ENCODE results near the gene ARMC8.
"Not testable (repeated sequence)": the region's sequence is repeated elsewhere in the genome, so short reads cannot be mapped to it uniquely, and the experiment has no call there.

Gene ARMC8

DNA sequence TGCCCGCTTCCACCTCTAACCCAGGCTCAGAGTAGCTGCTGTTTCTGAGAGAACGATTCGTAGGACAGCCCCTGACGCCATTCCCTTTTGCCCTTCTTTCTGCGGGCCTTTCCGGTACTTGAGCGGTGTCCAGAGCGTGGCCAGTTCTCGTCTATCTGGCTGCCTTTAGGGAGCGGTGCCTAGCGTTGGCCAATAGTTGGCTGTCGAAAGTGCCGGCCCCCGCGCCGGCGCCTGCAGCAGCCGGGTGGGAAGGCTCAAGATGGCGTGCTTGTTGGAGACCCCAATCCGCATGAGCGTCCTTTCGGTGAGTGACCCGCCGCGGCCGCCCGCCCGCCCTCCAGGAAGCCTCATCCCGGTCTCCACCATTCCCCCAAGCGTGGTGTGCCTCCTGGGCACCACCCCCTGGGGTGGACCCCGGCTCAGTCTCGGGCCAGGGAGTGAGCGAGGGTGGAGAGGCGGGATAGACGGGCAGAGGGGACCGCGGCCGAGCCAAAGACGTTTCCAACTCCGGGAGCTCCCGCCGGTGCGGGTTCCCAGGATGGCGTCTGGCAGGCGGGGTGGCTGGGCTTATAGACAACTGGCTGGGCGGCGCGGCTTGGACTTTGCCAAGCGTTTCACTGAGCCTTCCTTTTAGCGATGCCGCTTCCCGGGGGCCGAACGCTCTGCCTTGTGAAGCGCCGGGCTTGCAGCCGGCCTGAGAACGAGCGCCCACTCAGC, at the start of gene ARMC8:
ARMC8 (plus strand) TSS at position 6 of the 717 bp plus-strand sequence; CDS start at position 260, 254 bp downstream.
- peaks cover 14% of the 10 kb centered on the region for H3K4me1 ChIP-seq (ENCODE audit: control insufficient read depth, insufficient read depth, low read length)
- no peaks in the 10 kb centered on the region for H3K36me3 ChIP-seq (ENCODE audit: control insufficient read depth, insufficient read depth, low read length)
- H3K27ac ChIP-seq (ENCODE audit: low read depth, low read length) = peak within 1 kb of the TSS; percentile 100
- peak within 1 kb of the TSS; percentile 97 for H3K9ac ChIP-seq (ENCODE audit: low read length)
- no peaks in the 10 kb centered on the region for H3K27me3 ChIP-seq (ENCODE audit: control insufficient read depth, insufficient read depth, low read length)
- peak within 1 kb of the TSS; percentile 98 for H3K4me3 ChIP-seq (ENCODE audit: low read length)

- Histone ChIP-seq H3K36me3 (ENCODE audit: control insufficient read depth, insufficient read depth, low read length) (no peaks in the 10 kb centered on the region), H3K27ac (ENCODE audit: low read depth, low read length) (no peak overlapping the region), H3K4me3 (ENCODE audit: low read length) (no peak overlapping the region), H3K4me1 (ENCODE audit: control insufficient read depth, insufficient read depth, low read length) (no peaks in the 10 kb centered on the region), H3K9ac (ENCODE audit: low read length) (no peak overlapping the region), H3K27me3 (ENCODE audit: control insufficient read depth, insufficient read depth, low read length) (no peaks in the 10 kb centered on the region)
Measured at GRCh38 chr3:138137861-138138260, 49.2 kb upstream of the ARMC8 start.

- H3K4me3 ChIP-seq (ENCODE audit: low read length) = no peak overlapping the region
- no peak overlapping the region for H3K27ac ChIP-seq (ENCODE audit: low read depth, low read length)
- no peak overlapping the region for H3K9ac ChIP-seq (ENCODE audit: low read length)
- H3K4me1 ChIP-seq (ENCODE audit: control insufficient read depth, insufficient read depth, low read length) = no peaks in the 10 kb centered on the region
- H3K36me3 ChIP-seq (ENCODE audit: control insufficient read depth, insufficient read depth, low read length) = no peaks in the 10 kb centered on the region
- no peaks in the 10 kb centered on the region for H3K27me3 ChIP-seq (ENCODE audit: control insufficient read depth, insufficient read depth, low read length)
Measured at GRCh38 chr3:138139691-138140090, 47.4 kb upstream of the ARMC8 start.

- H3K4me3 ChIP-seq (ENCODE audit: low read length) = no peak overlapping the region
- H3K4me1 ChIP-seq (ENCODE audit: control insufficient read depth, insufficient read depth, low read length) = no peaks in the 10 kb centered on the region
- no peaks in the 10 kb centered on the region for H3K36me3 ChIP-seq (ENCODE audit: control insufficient read depth, insufficient read depth, low read length)
- no peaks in the 10 kb centered on the region for H3K27me3 ChIP-seq (ENCODE audit: control insufficient read depth, insufficient read depth, low read length)
- no peak overlapping the region for H3K9ac ChIP-seq (ENCODE audit: low read length)
- no peak overlapping the region for H3K27ac ChIP-seq (ENCODE audit: low read depth, low read length)
Measured at GRCh38 chr3:138140940-138141339, 46.2 kb upstream of the ARMC8 start.

DNA sequence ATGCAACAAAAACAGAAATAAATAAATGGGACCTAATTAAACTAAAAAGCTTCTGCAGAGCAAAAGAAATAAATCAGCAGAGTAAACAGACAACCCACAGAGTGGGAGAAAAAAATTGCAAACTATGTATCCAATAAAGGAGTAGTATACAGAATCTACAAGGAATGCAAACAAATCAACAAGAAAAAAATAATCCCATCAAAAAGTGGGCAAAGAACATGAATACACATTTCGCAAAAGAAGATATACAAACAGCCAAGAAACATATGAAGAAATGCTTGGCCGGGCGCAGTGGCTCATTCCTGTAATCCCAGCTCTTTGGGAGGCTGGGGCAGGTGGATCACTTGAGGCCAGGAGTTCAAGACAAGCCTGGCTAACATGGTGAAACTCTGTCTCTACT, 44.9 kb upstream of the ARMC8 start:
- H3K4me1 ChIP-seq (ENCODE audit: control insufficient read depth, insufficient read depth, low read length); H3K36me3 ChIP-seq (ENCODE audit: control insufficient read depth, insufficient read depth, low read length); H3K9ac ChIP-seq (ENCODE audit: low read length); H3K27ac ChIP-seq (ENCODE audit: low read depth, low read length); H3K4me3 ChIP-seq (ENCODE audit: low read length); H3K27me3 ChIP-seq (ENCODE audit: control insufficient read depth, insufficient read depth, low read length): not testable (repeated sequence)

DNA sequence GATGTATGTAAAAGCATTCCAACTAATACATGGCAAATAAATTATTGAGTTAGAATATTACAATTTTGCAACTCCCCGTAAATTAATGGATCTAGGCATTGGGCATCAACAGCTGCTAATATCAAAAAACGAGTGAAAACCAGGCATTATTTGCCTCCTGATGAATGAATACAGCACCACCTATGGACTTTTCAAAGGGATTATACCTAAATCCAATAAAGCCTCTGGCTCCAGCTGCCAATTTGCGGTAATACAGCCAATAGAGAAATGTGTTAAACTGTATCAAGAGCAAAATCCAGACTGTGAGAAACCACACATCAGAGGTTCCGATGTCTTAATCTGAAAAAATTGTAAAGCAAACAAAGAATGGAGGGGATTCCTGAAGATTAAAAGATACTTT, 38.6 kb upstream of the ARMC8 start:
- Histone ChIP-seq H3K27me3 (ENCODE audit: control insufficient read depth, insufficient read depth, low read length) (no peaks in the 10 kb centered on the region), H3K27ac (ENCODE audit: low read depth, low read length) (no peak overlapping the region), H3K9ac (ENCODE audit: low read length) (no peak overlapping the region), H3K4me3 (ENCODE audit: low read length) (no peak overlapping the region), H3K36me3 (ENCODE audit: control insufficient read depth, insufficient read depth, low read length) (no peaks in the 10 kb centered on the region), H3K4me1 (ENCODE audit: control insufficient read depth, insufficient read depth, low read length) (no peaks in the 10 kb centered on the region)

- no peak overlapping the region for H3K4me3 ChIP-seq (ENCODE audit: low read length)
- H3K9ac ChIP-seq (ENCODE audit: low read length) = no peak overlapping the region
- H3K27ac ChIP-seq (ENCODE audit: low read depth, low read length) = no peak overlapping the region
- H3K4me1 ChIP-seq (ENCODE audit: control insufficient read depth, insufficient read depth, low read length) = no peaks in the 10 kb centered on the region
- H3K36me3 ChIP-seq (ENCODE audit: control insufficient read depth, insufficient read depth, low read length) = no peaks in the 10 kb centered on the region
- no peaks in the 10 kb centered on the region for H3K27me3 ChIP-seq (ENCODE audit: control insufficient read depth, insufficient read depth, low read length)
Measured at GRCh38 chr3:138154534-138154933, 32.6 kb upstream of the ARMC8 start.

DNA sequence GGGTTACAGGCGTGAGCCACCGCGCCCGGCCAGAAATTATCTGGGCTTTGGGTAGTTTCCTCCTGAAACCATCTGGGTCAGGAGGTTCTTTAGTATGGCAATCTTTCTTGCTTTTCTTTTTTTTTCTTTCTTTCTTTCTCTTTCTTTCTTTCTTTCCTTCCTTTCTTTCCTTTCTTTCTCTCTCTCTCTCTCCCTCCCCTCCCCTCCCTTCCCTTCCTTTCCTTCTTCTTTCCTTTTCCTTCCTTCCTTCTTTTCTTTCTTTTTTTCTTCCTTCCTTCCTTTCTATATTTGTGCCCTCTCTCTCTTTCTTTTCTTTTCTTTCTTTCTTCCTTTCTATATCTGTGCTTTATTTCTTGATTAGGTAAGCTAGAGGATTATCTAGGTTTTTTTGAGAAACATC, 29.4 kb upstream of the ARMC8 start:
- Histone ChIP-seq H3K9ac (ENCODE audit: low read length) (no peak overlapping the region), H3K36me3 (ENCODE audit: control insufficient read depth, insufficient read depth, low read length) (peaks cover 7% of the 10 kb centered on the region), H3K27me3 (ENCODE audit: control insufficient read depth, insufficient read depth, low read length) (no peaks in the 10 kb centered on the region), H3K4me1 (ENCODE audit: control insufficient read depth, insufficient read depth, low read length) (no peaks in the 10 kb centered on the region), H3K27ac (ENCODE audit: low read depth, low read length) (no peak overlapping the region), H3K4me3 (ENCODE audit: low read length) (no peak overlapping the region)

DNA sequence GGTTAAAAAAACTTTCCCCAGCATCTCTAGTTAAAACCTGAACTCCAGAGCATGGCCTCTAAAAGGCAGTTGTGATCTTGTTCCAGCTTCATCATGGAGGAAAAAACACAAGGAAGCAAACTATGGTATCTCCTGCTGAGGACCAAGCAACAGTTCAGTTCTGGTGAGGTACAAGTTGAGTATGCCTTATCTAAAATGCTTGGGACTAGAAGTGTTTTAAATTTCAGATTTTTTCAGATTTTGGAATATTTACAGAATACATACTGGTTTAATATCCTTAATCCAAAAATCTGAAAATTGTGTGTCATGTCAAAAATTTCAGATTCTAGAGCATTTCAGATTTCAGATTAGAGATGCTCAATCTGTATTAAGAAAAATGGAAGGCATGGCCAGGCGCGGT, 22.0 kb upstream of the ARMC8 start:
- Histone ChIP-seq H3K27me3 (ENCODE audit: control insufficient read depth, insufficient read depth, low read length) (no peaks in the 10 kb centered on the region), H3K27ac (ENCODE audit: low read depth, low read length) (no peak overlapping the region), H3K4me3 (ENCODE audit: low read length) (no peak overlapping the region), H3K4me1 (ENCODE audit: control insufficient read depth, insufficient read depth, low read length) (no peaks in the 10 kb centered on the region), H3K9ac (ENCODE audit: low read length) (no peak overlapping the region), H3K36me3 (ENCODE audit: control insufficient read depth, insufficient read depth, low read length) (peaks cover 12% of the 10 kb centered on the region)

DNA sequence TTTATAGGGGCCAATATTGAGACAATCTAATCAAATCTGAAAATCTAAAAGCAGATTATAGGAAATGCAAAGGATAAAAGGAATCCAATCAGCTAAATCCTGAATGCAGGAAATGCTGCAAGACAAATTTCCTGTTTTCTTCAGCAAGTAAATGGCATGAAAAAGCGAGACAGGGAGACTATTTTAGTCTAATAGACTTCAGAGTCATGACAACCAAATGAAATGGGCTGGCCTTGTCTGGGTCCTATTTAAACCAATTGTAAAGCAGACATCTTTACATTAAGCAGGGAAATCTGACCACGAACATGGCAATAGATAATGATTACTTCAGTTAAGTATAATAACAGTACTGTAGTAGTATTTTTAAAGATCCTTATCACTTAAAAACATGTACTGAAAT, 14.5 kb upstream of the ARMC8 start:
- no peak overlapping the region for H3K27ac ChIP-seq (ENCODE audit: low read depth, low read length)
- no peak overlapping the region for H3K4me3 ChIP-seq (ENCODE audit: low read length)
- H3K36me3 ChIP-seq (ENCODE audit: control insufficient read depth, insufficient read depth, low read length) = no peaks in the 10 kb centered on the region
- H3K4me1 ChIP-seq (ENCODE audit: control insufficient read depth, insufficient read depth, low read length) = no peaks in the 10 kb centered on the region
- peaks cover 2% of the 10 kb centered on the region for H3K27me3 ChIP-seq (ENCODE audit: control insufficient read depth, insufficient read depth, low read length)
- no peak overlapping the region for H3K9ac ChIP-seq (ENCODE audit: low read length)

- H3K9ac ChIP-seq (ENCODE audit: low read length) = peak overlapping the region; percentile 50
Measured at GRCh38 chr3:138173769-138174420, 13.2 kb upstream of the ARMC8 start.

GRCh38 chr3:138174421-138175131, 12.5 kb upstream of the ARMC8 start, which contains the start of gene DBR1:
TSS of gene DBR1 (minus strand) at chr3:138174921. CDS start at chr3:138174795, 126 bp downstream.
- Histone ChIP-seq H3K27me3 (ENCODE audit: control insufficient read depth, insufficient read depth, low read length) (peaks cover 2% of the 10 kb centered on the region), H3K27ac (ENCODE audit: low read depth, low read length) (peak within 1 kb of the TSS; percentile 69), H3K4me3 (ENCODE audit: low read length) (peak within 1 kb of the TSS; percentile 69), H3K9ac (ENCODE audit: low read length) (peak within 1 kb of the TSS; percentile 50), H3K4me1 (ENCODE audit: control insufficient read depth, insufficient read depth, low read length) (no peaks in the 10 kb centered on the region), H3K36me3 (ENCODE audit: control insufficient read depth, insufficient read depth, low read length) (no peaks in the 10 kb centered on the region)

More at GRCh38 chr3:138173769-138174420, 13.2 kb upstream of the ARMC8 start:
- Histone ChIP-seq H3K4me1 (ENCODE audit: control insufficient read depth, insufficient read depth, low read length) (no peaks in the 10 kb centered on the region), H3K36me3 (ENCODE audit: control insufficient read depth, insufficient read depth, low read length) (no peaks in the 10 kb centered on the region), H3K4me3 (ENCODE audit: low read length) (peak overlapping the region; percentile 69), H3K27me3 (ENCODE audit: control insufficient read depth, insufficient read depth, low read length) (peaks cover 2% of the 10 kb centered on the region), H3K27ac (ENCODE audit: low read depth, low read length) (peak overlapping the region; percentile 69)

Measured in rectal smooth muscle tissue (tissue), 1 donor.